ENCODE results near the gene GAS6.

GAS6 gene

DNA sequence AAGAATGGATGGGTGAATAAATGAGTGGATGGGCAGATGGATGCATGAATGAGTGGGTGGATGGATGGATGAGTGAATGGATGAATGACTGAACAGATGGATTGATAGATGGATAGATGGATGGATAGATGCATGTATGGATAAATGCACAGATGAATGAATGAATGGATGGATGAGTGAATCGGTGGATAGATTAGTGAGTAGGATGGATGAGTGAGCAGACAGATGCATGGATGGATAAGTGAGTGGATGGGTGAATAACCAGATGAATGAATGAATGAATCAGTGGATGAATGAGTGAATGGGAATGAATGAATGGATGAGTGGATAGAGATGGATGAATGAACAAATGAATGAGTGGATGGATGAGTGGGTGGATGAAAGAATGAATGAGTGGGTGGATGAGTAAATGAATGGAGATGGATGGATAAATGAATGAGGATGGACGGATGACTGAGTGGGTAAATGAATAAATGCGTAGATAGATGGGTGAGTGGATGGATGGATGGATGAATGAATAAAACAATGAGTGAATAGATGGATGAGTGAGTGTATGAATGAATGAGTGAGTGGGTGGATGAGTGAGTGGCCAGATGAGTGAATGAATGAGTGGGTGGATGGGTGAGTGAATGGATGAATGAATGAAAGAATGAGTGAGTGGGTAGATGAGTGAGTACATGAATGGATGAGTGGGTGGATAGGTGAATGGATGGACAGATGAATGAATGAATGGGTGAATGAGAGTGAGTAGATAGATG lies 13.0 kb downstream of the GAS6 start:
- no peak for DNase-seq

DNA sequence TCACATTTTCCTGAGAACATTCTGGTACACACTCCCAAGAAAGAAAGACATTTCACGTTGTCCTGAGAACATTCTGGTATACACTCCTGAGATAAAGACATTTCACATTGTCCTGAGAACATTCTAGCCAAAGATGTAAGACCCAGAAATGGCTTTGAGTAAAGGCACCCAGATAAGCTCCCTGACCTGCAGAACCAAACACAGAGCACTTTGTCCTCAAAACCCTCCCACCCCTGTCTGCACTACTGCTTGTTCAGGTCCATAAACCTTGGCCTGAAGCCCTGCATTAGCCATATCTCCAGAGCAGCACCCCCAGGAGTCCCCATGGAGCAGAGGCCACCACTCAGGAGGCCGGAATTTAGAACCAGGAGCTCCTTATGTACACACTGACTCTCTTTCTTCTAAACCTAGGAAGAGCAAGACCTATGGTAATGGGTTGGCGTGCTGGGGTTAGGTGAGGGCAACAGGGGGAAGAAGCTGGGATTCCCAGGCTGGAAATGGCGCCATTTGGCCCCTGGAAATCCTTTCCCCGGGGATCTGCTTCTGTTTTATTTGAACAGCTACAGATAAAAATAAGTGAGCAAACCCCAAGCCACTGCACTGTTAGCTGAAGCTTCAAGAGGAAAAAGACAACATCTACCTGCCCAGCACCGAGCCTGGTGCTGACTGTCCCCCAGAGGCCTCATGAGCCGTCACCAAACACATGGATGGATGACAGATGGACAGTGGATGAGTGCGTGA lies 13.7 kb downstream of the GAS6 start:
- DNase-seq: no peak

DNA sequence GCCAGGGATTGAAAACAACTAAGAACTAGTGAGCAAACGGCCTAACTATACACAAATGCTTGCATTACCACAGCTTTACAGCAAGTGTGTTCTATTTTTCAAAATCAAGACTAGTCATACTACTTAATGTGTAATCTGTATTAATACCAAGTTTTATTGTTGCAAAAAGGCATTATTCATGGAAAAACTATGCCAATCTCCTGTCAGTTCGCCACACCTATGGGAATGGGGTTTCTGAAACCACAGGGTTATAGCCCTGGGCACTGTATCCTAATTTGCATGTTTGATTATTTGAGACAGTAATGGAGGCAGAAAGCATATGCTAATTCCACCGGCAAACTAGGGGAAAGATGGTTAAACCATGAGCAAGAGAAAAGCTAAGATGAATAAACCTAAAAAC lies 14.3 kb downstream of the GAS6 start:
- DNase-seq: no peak

DNA sequence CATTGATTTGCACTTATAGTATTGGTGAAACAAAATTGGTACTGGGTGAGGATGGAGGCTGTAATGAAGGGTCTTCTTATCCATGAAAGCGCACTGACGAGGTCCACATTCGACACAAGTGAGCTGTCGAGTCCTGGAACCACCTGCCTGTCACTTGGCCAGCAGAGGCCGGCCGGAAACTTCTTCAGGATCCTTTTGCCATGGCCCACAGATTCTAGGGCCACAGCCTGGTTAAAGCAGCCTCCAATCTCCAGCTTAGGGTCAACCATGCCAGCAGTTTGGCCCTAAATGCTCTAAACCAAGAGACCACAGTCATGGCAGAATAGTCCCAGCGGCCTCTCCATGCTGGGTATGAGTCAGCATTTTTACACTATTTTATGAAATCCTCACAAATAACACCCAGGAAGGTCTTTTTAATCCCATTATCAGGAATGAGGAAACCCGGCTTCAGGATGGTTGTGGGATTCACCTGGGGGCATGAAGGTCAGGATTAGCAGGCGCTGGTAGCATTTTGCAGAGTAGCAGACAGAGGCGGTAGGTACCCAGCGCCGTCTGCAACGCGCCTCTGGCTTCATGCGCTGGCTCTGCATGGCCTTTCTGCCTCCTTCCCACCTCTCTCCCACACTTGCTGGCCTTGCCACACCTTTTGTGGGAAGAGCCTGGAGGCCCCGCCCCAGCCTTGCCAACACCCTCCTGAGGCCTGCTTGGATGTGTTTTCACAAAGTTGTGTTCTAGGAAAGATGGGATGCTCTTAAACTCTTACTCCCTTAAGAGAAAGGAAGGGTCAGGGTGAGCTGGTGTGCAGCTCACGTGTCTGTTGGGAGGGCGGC lies 15.2 kb downstream of the GAS6 start:
- DNase-seq: no peak

DNA sequence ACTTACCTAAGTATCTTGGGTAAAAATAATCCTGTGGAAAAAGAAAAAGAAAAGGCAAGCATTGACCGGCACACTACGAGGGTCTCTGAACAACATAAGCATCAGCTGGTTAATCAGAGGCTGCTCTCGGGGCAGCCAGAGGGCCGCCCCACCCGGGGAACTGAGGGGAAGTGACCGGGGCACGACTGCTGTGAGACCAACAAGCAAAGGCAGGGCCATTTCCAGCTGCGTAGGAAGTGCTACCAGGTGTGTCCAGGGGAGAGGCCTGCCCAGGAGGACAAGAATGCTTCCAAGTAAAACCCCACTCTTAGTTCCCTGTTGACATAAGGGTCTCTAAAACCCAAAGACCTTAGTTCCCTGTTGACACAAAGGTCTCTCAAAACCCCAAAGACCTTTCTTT lies 15.9 kb downstream of the GAS6 start:
- no peak for DNase-seq

DNA sequence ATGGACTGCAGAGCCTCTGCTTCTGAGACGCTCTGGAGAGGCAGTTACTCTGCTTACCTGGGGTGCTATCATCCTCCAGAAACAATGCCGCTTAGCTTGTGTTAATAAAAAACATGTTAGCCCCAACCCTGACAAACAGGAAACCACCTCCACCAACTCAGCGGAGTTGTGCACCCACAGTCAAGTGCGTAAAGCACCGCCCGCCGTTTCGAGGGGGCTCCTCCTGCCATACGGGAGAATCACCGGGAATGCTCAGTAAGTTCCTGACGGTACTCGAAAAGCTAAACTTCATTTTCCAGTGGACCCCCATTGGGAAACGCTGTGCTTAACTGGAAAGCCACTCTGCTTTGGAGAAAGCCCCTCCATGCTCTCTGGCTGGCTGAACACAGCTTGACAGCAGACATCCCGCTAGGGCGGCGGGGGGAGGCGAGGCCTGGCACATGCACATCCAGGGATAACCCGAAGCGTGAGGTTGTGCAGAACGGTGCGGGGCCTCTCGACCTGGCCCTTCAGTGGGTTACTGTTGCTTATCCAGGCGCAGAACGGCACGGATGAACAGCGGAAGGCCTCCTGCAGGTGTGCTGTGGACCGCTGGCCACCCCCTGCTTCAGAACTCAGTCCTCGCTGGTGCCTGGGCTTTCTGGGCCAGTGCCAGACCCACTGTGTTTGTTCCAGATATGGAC lies 17.1 kb downstream of the GAS6 start:
- no peak for DNase-seq

DNA sequence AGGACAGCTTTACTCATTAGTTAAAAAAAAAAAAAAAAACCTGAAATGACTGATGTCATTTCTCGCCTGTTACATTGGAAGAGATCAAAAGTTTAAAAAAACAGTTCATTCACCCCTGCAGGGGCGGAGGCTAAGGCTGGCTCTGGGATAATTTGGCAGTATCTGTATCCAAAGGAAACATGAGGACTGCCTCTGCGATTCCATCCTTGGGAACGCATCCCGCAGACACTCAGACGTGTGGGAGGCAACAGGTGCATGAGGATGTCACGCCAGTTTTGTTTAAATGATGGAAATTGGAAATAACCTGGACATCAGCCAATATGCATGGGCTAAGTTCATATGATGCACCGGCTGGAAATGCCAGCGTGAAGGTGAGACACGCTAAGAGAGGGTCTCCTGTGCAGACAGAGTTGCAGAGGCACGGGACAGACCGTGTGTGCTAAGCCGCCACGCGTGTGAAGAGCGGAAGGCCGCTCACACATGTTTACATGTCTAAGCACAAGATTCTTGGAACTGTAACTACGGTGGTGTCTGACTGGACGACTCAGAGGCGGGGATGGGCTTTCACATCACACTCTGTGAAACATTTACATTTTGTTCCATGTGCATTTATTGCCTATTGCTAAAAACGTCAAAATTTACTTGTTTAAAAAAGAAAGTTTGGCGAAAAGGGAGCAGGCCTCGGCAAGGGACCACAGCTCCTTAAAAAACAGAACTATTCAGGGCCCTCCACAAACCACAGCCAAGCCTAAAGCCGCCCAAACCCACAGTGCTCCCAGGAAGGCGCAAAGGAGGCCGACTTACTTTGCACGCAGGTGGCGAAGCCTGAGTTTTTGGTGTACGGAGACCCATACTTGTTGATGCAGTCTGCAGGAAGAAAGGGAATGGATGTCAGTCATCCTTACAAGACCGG lies 17.9 kb downstream of the GAS6 start:
- DNase-seq: no peak

DNA sequence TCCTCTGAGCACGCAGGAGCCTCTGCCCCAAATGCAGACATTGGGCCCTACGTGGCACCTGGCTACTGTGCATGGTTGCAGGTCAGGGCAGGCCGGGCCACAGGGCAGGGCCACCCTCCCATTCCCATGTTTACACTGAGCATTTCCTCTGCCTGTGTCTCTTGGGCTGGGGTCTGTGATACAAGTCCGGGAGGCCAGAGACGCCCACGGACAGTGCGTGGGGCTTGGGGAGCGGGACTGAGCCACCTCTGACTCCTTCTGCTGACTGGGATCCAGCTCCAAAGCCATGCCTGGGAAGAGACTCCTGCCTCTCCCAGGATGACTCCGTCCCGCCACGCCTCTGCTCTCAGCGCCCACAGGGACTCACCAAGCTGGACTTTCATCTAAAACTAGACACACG lies 18.8 kb downstream of the GAS6 start:
- DNase-seq: no peak

DNA sequence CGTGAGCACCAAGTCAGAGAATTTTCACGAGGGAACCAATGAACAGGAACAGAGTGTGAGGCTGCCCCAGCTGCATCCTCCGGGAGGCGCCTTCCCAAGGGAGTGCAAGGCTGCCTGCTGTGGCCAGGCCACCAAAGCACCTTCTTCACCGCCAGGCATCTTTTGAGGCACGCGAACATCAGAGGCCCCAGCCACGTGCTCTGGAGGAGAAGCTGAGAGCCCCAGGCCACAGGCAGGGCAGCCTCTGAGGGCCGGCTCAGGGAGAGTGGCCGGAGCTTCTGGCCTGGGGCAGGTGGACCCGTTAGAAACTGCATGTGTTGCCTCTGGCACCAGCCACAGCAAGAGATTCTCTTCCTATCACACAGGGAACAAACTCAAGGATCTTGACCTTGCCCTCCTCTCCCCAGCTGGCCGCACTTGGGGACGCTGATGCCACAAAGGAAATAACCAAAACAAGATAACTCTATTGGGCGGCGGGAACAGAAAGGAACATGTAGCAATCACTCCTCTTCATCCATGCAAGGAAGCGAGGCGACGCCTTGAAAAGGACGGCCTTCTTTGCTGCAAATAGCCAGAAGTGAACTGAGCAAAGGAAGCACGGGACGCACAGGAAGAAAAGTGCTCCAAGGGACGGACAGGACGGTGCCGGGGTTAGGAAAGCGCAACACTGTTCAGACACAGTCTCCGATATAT lies 19.9 kb downstream of the GAS6 start:
- peak; percentile 9 to 35 for DNase-seq

DNA sequence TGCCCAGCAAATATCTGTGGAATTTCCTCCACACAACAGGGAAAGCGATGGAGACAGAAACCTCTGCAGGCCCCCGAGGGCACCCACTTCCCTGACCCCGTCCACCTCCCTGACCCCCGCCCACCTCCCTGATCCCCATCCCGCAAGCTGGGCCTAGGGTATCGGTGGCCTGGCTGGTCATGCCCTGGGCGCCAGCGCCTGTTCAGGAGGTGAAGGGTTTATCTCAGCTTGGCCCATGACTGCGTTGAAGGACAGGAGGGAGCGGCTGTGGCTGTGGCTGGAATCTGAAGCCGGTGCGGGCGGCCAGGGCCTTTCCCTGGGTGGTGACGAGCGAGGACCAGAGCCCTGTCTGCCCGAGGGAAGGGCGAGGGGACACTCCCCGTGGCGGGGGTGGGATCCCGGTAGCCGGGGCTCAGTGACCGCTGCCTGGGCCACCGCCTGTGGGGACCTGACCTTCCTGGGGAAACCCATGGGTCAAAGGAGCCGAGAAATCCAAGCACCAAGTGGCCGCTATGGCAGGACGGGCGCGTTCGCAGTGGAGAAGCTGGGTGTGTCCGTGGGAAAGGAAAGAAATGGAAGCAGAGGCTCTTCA lies 20.7 kb downstream of the GAS6 start:
- no peak for DNase-seq

DNA sequence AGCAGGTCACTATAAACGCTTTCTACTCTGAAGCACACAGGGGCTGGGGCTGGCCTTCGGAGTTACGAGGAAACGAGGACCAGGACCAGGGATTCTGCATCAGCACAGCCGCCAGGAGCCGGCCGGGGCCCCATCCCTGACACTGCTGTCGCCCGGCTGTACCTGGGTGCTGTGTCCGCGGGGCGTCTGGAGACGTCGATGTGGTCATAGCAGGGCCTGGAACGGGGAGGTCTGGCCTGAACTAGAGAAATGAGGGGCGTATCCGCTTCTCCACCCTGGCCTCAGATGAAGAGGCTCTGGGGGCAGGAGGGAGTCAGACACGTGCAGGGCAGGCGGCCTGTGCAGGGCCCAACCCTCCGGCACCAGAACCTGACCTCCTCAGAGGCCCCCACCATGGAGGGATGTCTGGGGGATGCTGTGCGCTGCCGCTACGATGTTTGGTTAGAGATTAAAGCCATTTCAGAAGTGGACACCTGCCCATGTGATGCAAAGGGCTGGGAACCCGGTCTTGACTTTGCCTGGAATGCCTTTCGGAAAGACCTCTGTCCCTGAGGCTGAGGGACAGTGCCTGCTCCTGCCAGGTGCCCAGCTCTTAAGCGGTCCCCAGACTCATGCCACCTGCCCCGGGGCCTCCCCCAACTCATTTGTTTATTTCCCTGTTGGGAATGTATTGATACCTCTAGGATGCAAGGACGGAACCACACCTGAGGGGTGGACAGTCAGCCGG lies 21.4 kb downstream of the GAS6 start:
- DNase-seq: no peak

DNA sequence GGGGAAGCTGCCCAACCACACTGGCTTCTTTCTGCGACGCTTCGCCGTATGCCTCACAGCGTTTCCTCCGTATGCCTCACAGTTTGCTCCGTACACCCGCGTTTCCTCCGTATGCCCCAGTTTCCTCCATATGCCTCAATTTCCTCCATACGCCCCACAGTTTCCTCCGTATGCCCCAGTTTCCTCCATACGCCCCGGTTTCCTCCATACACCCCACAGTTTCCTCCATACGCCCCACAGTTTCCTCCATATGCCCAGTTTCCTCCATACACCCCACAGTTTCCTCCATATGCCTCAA lies 22.6 kb downstream of the GAS6 start:
- no peak for DNase-seq

DNA sequence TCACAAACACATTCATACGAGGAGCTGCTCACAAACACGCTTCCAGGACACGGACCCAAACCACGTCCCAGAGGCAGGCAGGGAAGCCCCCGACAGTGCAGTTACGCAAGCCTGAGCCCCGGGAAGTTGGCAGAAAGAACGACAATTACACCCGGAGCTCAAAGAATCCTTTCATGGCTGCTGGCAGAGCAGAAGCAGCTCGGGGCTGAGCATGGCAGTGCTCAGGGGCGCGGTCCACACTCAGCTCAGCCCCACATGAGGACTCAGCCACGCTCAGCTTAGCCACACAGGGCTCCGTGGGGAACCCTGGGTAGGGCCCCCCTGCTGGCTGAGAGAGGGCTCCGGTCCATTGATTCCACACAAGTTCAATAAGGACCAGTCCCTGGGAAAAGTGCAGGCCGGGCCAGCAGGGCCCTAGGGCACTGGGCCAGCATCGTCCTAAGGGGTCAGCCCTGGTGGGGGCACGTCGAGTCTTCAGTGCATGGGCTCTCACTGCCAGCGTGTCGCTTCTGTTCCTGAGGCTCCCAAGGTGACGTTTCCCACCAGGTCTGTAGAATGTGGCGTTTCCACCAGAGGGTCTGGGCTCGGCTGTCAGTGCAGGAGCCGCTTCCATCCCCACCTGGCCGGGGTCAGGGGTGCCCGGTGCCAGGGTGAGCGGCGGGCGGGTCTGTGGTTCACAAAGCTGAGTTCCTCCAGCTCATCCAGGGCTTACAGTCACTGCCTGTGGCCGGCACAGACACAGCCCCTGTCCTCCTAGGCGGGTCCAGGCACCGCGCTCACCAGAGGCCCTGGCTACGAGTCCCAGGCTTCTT lies 23.1 kb downstream of the GAS6 start:
- no peak for DNase-seq

DNA sequence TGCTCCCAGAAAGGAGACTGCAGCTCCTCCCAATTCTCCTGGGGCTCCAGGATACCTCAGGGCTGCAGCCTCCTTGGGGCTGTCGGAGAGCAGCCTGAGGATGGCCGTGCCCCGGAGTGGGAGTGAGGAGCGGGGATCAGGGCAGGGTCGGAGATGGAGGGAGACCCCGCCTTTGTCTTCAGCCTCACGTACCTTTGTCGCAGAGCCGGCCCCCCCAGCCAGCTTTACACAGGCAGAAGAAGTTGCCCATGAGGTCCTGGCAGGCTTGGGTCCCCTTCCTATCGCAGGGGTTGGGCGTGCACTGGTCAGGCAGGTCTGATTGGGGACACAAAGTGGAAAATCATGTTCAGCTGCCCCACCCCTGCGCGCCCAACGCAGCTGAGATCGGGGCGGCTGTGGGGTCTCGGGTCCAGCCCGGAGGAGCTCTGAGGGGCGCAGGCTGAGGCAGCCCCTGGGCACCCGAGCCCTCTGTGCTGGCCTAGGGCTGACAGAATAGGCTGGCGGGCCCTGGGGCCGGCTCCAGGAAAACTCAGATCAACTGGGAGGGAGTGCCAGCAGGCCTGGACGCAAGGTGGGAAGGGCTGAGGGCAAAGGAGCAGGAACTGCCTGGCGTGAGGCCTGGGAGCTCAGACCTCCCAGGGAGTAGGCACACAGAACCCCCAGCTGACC lies 24.2 kb downstream of the GAS6 start:
- DNase-seq: no peak

DNA sequence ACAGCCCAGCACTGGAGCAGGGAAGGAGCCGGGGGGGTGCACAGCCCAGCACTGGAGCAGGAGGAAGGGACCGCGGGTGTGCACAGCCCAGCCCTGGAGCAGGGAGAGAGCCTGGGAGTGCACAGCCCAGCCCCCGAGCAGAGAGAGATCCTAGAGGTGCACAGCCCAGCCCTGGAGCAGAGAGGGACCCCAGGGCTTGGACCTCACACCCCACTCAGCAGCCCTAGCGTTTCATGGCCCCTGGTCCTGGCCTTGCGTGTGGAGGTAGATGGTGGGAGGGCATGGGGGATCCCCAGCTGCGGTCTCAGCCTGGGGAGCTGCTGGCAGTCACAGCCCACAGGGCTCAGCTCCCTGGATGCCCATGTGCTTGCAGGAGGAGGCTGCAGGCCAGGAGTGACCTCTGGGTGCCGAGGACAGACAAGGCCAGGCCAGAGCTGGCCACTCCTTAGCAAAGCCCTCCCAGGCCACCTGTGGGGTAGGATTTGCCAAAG lies 25.1 kb downstream of the GAS6 start:
- DNase-seq: no peak

DNA sequence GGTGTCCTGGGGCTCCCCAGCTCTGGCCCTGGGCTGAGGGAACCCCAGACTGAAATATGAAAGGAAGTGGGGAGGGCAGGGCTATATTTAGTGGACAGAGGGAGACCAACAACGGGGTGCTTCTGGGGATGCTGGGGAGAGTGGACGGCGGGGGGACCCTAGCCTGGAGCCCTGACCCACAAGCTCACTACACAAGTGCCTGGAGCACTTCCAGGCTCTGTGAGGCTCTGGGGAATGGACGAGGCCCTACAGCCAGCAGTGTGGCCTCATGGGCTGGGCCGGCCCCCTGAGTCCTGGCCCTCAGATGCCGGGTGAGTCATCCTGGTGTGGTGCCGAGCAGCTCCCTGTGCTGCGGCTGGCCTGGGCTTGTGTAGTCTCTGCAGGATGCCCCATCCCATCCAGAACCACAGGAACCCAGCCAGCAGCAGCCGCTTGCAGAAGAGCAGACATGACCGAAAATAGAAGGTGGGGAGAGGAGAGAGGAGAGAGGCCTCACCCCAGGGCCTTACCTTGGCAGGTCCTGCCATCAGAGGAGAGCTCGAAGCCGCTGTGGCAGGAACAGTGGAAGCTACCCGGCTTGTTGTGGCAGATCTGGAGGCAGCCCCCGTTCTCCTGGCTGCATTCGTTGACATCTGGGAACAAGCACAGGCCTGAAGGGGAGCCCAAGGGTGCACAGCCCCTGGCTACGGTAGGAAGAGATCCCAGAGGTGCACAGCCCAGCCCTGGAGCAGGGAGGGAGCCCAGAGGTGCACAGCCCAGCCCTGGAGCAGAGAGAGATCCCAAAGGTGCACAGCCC lies 26.1 kb downstream of the GAS6 start:
- DNase-seq: no peak

DNA sequence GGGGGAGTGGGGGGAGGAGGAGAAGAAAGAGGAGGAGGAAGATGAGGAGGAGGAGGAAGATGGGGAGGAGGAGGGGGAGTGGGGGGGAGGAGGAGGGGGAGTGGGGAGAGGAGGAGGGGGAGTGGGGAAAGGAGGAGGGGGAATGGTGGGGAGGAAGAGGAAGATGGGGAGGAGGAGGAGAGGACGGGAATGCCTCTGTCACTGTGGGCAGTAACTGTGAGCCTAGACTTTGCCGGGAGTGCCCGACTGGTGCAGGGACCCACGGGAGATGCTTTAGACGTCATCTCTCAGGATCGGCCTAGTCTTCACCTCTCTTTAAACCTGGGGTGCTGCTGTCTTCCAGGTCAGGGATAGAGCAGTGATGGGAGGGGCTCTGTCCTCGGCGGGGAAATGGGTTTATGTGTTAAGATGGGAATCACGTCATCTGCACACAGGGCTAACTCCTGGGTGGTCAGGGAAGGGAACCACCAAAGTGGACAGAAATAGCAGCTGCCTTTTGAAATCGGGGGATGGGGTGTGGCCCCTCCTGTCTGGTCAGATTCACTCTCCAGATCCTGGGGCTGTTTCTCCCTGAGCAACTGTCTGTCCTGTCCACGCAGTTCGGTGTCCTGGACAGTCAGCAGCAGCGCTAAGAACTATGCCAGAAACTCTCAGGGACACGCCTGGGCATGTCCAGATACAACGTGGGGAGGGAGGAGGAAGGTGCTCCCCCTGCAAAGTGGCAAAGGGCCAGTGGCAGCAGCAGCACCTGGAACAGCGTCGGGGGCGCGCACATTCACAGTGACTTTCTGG lies 26.9 kb downstream of the GAS6 start:
- DNase-seq: no peak
